Activated naive CD4-positive, alpha-beta T cell treated with anti-CD3 and anti-CD28 coated beads, Interleukin-2, amount 10 ng/mL, durations not matched to agents 7 days and 5 days (primary cell): Measurements from ENCODE around the gene CHKB.

Experiments used
- CTCF ChIA-PET: fragments of 350-600 bp; sonication (Branson Sonifier 250); formaldehyde crosslinking; loops from one replicate; lab custom pipeline; 2021; ENCODE audit warnings: antibody characterized with exemption; lab: Charles Lee
- DNase-seq: peaks from one replicate; pipeline ENCODE4 v3.0.0-alpha.2; 2020
- H3K27ac Mint-ChIP-seq: one replicate; pipeline ENCODE4 v1.8.0; 2021; ENCODE audit warnings: mild to moderate bottlenecking, moderate library complexity, mixed read lengths
- H3K27me3 Mint-ChIP-seq: one replicate; pipeline ENCODE4 v1.8.0; 2021; ENCODE audit warnings: mild to moderate bottlenecking, mixed read lengths
- H3K36me3 Mint-ChIP-seq: one replicate; pipeline ENCODE4 v1.8.0; 2021; ENCODE audit warnings: mixed read lengths
- H3K4me1 Mint-ChIP-seq: one replicate; pipeline ENCODE4 v1.8.0; 2021; ENCODE audit warnings: mixed read lengths
- H3K4me3 Mint-ChIP-seq: one replicate; pipeline ENCODE4 v1.8.0; 2021; ENCODE audit warnings: mild to moderate bottlenecking, moderate library complexity, mixed read lengths
- H3K9me3 Mint-ChIP-seq: one replicate; pipeline ENCODE4 v1.8.0; 2021; ENCODE audit warnings: mixed read lengths

The CHKB gene

GRCh38 chr22:50577987-50578775, 4.5 kb downstream of the CHKB start, which contains the start of gene CPT1B:
Gene CPT1B, minus strand, starts transcription at chr22:50578427. Its CDS starts 512 bp downstream, at chr22:50577915.
- CTCF ChIA-PET = interaction anchor here (1.1 kb wide), 1 partner anchor 15 kb away, joined by 3 read pairs; the partner anchor contains the start of gene SYCE3
- Mint-ChIP-seq H3K36me3 (peaks cover 25% of the 10 kb centered on the region), H3K27me3 (no peaks in the 10 kb centered on the region), H3K9me3 (no peaks in the 10 kb centered on the region), H3K4me1 (peaks cover 39% of the 10 kb centered on the region), H3K27ac (peak within 1 kb of the TSS; percentile 76), H3K4me3 (peak within 1 kb of the TSS; percentile 44)
- DNase-seq = no peak

GRCh38 chr22:50577697-50577986, 5.0 kb downstream of the CHKB start:
- peak overlapping the region; percentile 44 for H3K4me3 Mint-ChIP-seq
- DNase-seq = no peak
- H3K36me3 Mint-ChIP-seq = peaks cover 25% of the 10 kb centered on the region
- H3K4me1 Mint-ChIP-seq = peaks cover 39% of the 10 kb centered on the region
- H3K27me3 Mint-ChIP-seq = no peaks in the 10 kb centered on the region
- CTCF ChIA-PET = interaction anchor here (2.0 to 3.5 kb wide), 2 partner anchors 15 to 43 kb away, joined by 6 to 10 read pairs; partner anchors contain the start of gene SYCE3
- peak overlapping the region; percentile 76 for H3K27ac Mint-ChIP-seq
- no peaks in the 10 kb centered on the region for H3K9me3 Mint-ChIP-seq

- no peaks in the 10 kb centered on the region for H3K27me3 Mint-ChIP-seq
- H3K4me3 Mint-ChIP-seq = peak overlapping the region; percentile 44
- peak; percentile 44 for DNase-seq
- H3K9me3 Mint-ChIP-seq = no peaks in the 10 kb centered on the region
- CTCF ChIA-PET = interaction anchor here (0.6 to 3.5 kb wide), 3 partner anchors 14 to 254 kb away, joined by 4 to 10 read pairs (median 6); partner anchors contain the start of gene SYCE3
- peak overlapping the region; percentile 76 for H3K27ac Mint-ChIP-seq
- H3K4me1 Mint-ChIP-seq = peaks cover 39% of the 10 kb centered on the region
- H3K36me3 Mint-ChIP-seq = peaks cover 25% of the 10 kb centered on the region
Observed at GRCh38 chr22:50576806-50577696, 5.6 kb downstream of the CHKB start.

DNA sequence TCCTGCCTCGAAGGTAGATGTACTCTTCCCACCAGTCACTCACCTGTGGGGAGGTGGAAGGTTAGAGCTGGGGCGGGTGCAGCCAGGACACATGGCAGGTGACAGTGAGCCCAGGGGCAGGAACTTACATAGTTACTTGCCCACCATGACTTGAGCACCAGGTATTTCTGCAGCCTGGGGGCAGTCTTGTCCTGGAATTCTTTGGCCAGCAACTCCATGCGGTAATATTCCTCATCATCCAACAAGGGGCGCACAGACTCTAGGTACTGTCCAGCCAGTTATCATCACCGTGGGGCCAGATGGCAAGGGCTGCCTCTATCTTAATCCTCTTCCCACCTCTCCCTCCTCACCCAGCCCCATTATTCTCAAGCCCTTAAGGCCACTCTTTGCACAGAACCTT, 6.6 kb downstream of the CHKB start:
- peaks cover 30% of the 10 kb centered on the region for H3K4me1 Mint-ChIP-seq
- no peaks in the 10 kb centered on the region for H3K27me3 Mint-ChIP-seq
- CTCF ChIA-PET = interaction anchor here (0.6 to 3.5 kb wide), 4 partner anchors 13 to 253 kb away, joined by 3 to 10 read pairs (median 5); partner anchors contain the start of gene SYCE3
- no peak overlapping the region for H3K4me3 Mint-ChIP-seq
- H3K36me3 Mint-ChIP-seq = peaks cover 20% of the 10 kb centered on the region
- no peak for DNase-seq
- H3K27ac Mint-ChIP-seq = no peak overlapping the region
- H3K9me3 Mint-ChIP-seq = no peaks in the 10 kb centered on the region

GRCh38 chr22:50575426-50575941, 7.2 kb downstream of the CHKB start:
- Mint-ChIP-seq H3K36me3 (peaks cover 24% of the 10 kb centered on the region), H3K9me3 (no peaks in the 10 kb centered on the region), H3K27me3 (no peaks in the 10 kb centered on the region), H3K27ac (no peak overlapping the region), H3K4me1 (peaks cover 26% of the 10 kb centered on the region), H3K4me3 (no peak overlapping the region)
- CTCF ChIA-PET = interaction anchor here (0.8 to 3.5 kb wide), 3 partner anchors 12 to 46 kb away, joined by 3 to 10 read pairs (median 6); partner anchors contain the start of gene SYCE3
- no peak for DNase-seq

DNA sequence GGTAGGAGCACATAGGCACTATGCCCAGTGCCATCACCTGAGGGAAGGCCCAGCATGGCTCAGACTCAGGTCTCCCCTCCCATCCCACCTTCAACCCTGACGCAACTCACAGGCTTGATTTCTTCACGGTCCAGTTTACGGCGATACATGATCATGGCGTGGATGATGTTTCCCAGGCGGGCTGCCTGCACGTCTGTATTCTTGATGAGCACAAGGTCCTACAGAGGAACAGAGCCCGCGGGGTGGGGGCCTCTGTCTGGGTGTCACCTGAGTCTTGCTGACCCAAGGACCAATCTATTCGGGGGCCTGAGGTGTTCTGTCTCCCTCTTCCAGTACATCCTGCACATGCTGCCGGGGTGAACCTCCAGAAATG, 8.3 kb downstream of the CHKB start:
- Mint-ChIP-seq H3K9me3 (no peaks in the 10 kb centered on the region), H3K27me3 (no peaks in the 10 kb centered on the region), H3K27ac (no peak overlapping the region), H3K4me3 (no peak overlapping the region), H3K4me1 (peaks cover 17% of the 10 kb centered on the region), H3K36me3 (peaks cover 21% of the 10 kb centered on the region)
- DNase-seq = no peak
- CTCF ChIA-PET = interaction anchor here (3.5 kb wide), 1 partner anchor 11 kb away, joined by 10 read pairs; the partner anchor contains the start of gene SYCE3

DNA sequence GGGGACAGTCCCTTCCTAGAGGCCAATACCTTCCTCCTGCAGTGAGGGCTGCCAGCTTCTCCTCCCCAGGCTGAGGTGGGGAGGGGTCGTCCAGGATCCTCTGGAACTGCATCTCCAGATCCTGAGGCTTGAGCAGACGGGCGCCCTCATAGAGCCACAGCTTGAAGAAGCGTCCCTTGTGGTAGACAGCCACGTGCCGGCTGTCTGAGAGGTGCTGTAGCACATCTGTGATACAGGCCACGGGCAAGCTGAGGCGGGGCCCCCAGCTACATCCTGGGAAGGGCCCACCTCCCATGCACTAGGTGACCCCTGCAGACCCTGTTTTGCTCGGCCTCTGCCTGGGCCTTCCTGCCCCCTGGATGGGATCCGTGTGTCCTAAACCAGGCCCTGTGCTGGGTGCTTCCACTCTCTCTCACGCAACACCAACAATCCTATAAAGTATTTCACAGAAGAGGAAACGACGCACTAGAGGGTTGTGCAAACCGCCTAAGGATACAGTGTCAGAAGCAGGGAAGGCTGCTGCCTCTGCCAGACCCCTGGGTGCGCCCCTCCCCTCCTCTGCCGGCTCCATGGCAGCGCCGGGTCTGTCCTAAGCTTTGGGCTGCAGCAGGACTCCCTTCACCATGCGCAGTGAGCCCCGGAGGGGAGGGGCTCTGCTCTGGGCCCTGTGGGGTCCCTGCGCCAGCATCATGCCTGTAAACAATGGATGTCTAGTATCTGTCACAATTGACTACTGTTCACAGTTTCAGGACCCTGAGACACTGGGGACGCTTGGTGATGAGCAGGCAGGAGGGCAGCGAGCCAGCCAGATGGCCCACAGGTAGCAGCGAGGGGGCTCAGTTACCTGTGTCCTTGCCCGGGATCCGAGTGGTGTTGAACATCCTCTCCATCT, 8.9 kb downstream of the CHKB start:
- Mint-ChIP-seq H3K4me3 (no peak overlapping the region), H3K9me3 (no peaks in the 10 kb centered on the region), H3K27ac (peak overlapping the region; percentile 24), H3K36me3 (peaks cover 22% of the 10 kb centered on the region), H3K27me3 (no peaks in the 10 kb centered on the region), H3K4me1 (peaks cover 17% of the 10 kb centered on the region)
- CTCF ChIA-PET = interaction anchor here (1.9 kb wide), 1 partner anchor 11 kb away, joined by 9 read pairs; the partner anchor contains the start of gene SYCE3
- no peak for DNase-seq

GRCh38 chr22:50572965-50573364, 9.7 kb downstream of the CHKB start:
- no peak for DNase-seq
- H3K27me3 Mint-ChIP-seq = no peaks in the 10 kb centered on the region
- CTCF ChIA-PET = interaction anchor here (1.9 kb wide), 1 partner anchor 10 kb away, joined by 9 read pairs; the partner anchor contains the start of gene SYCE3
- H3K27ac Mint-ChIP-seq = no peak overlapping the region
- H3K36me3 Mint-ChIP-seq = peaks cover 25% of the 10 kb centered on the region
- H3K4me1 Mint-ChIP-seq = peaks cover 13% of the 10 kb centered on the region
- no peak overlapping the region for H3K4me3 Mint-ChIP-seq
- no peaks in the 10 kb centered on the region for H3K9me3 Mint-ChIP-seq

GRCh38 chr22:50571264-50572175, 11.1 kb downstream of the CHKB start:
- Mint-ChIP-seq H3K4me3 (no peak overlapping the region), H3K27me3 (no peaks in the 10 kb centered on the region), H3K27ac (no peak overlapping the region), H3K36me3 (peaks cover 25% of the 10 kb centered on the region), H3K4me1 (peaks cover 1% of the 10 kb centered on the region), H3K9me3 (no peaks in the 10 kb centered on the region)
- DNase-seq = no peak
- CTCF ChIA-PET = interaction anchor here (1.9 kb wide), 1 partner anchor 8 kb away, joined by 9 read pairs; the partner anchor contains the start of gene SYCE3

GRCh38 chr22:50570861-50571260, 11.8 kb downstream of the CHKB start:
- CTCF ChIA-PET = no interaction called here

GRCh38 chr22:50569896-50570535, 12.6 kb downstream of the CHKB start:
- Mint-ChIP-seq H3K4me3 (no peak overlapping the region), H3K27me3 (peaks cover 8% of the 10 kb centered on the region), H3K36me3 (peaks cover 25% of the 10 kb centered on the region), H3K4me1 (no peaks in the 10 kb centered on the region), H3K27ac (no peak overlapping the region), H3K9me3 (no peaks in the 10 kb centered on the region)
- no peak for DNase-seq
- CTCF ChIA-PET = interaction anchor here (0.6 kb wide), 1 partner anchor 126 kb away, joined by 4 read pairs; no protein-coding TSS in a partner anchor

More at GRCh38 chr22:50570861-50571260, 11.8 kb downstream of the CHKB start:
- DNase-seq = no peak
- Mint-ChIP-seq H3K4me1 (no peaks in the 10 kb centered on the region), H3K4me3 (no peak overlapping the region), H3K36me3 (peaks cover 25% of the 10 kb centered on the region), H3K9me3 (no peaks in the 10 kb centered on the region), H3K27ac (no peak overlapping the region), H3K27me3 (peaks cover 2% of the 10 kb centered on the region)

- Mint-ChIP-seq H3K9me3 (no peaks in the 10 kb centered on the region), H3K27me3 (peaks cover 16% of the 10 kb centered on the region), H3K36me3 (peaks cover 22% of the 10 kb centered on the region), H3K4me3 (no peak overlapping the region), H3K27ac (no peak overlapping the region), H3K4me1 (no peaks in the 10 kb centered on the region)
- CTCF ChIA-PET = interaction anchor here (0.6 kb wide), 1 partner anchor 125 kb away, joined by 4 read pairs; no protein-coding TSS in a partner anchor
- no peak for DNase-seq
Observed at GRCh38 chr22:50569041-50569459, 13.6 kb downstream of the CHKB start.
